Embryonic facial prominence (tissue), 1 donor: ENCODE data around the gene ATP2A1.
"Not testable (repeated sequence)": the region's sequence is repeated elsewhere in the genome, so short reads cannot be mapped to it uniquely, and the experiment has no call there.

Experiments used
- DNase-seq: peaks from one replicate; pipeline ENCODE4 v3.0.0-alpha.2; 2016; ENCODE audit errors: extremely low spot score

The ATP2A1 gene

GRCh38 chr16:28881565-28881964 is 3.3 kb downstream of the ATP2A1 start:
- DNase-seq, result not testable (repeated sequence)

- no peak for DNase-seq
Observed at GRCh38 chr16:28882551-28883160, 4.4 kb downstream of the ATP2A1 start.

GRCh38 chr16:28883221-28883996 is 5.1 kb downstream of the ATP2A1 start:
- DNase-seq, result no peak

- no peak for DNase-seq
Observed at GRCh38 chr16:28884045-28884444, 5.8 kb downstream of the ATP2A1 start.

GRCh38 chr16:28886945-28887344 is 8.7 kb downstream of the ATP2A1 start:
- DNase-seq, result no peak

- DNase-seq, result not testable (repeated sequence)
Observed at GRCh38 chr16:28890355-28890754, 12.1 kb downstream of the ATP2A1 start.

- DNase-seq, result no peak
Observed at GRCh38 chr16:28891964-28892890, 13.9 kb downstream of the ATP2A1 start.

- no peak for DNase-seq
Observed at GRCh38 chr16:28893291-28893690, 15.0 kb downstream of the ATP2A1 start.

GRCh38 chr16:28895609-28896008 is 17.3 kb downstream of the ATP2A1 start:
- DNase-seq, result no peak

- DNase-seq, result no peak
Observed at GRCh38 chr16:28897826-28898225, 19.5 kb downstream of the ATP2A1 start.

- no peak for DNase-seq
Observed at GRCh38 chr16:28898266-28898665, 20.0 kb downstream of the ATP2A1 start.

GRCh38 chr16:28898942-28899341 is 20.7 kb downstream of the ATP2A1 start:
- no peak for DNase-seq

- DNase-seq, result no peak
Observed at GRCh38 chr16:28899882-28900590, 21.7 kb downstream of the ATP2A1 start.

GRCh38 chr16:28900601-28901000 is 22.3 kb downstream of the ATP2A1 start:
- DNase-seq, result no peak

GRCh38 chr16:28901862-28902261 is 23.6 kb downstream of the ATP2A1 start:
- no peak for DNase-seq

GRCh38 chr16:28902909-28903308 is 24.6 kb downstream of the ATP2A1 start:
- no peak for DNase-seq

GRCh38 chr16:28903344-28904042 is 25.2 kb downstream of the ATP2A1 start:
- no peak for DNase-seq

GRCh38 chr16:28904363-28904762 is 26.1 kb downstream of the ATP2A1 start:
- no peak for DNase-seq

- no peak for DNase-seq
Observed at GRCh38 chr16:28904828-28905227, 26.5 kb downstream of the ATP2A1 start.

- no peak for DNase-seq
Observed at GRCh38 chr16:28905229-28905754, 27.0 kb downstream of the ATP2A1 start.
